H1 (cell line): ENCODE measurements around the gene ZNF346. TPM values are rescaled to one million over a fixed set of nuclear protein-coding genes. Genes with fewer than 3 reads are reported as not detected.

Experiments used
- CTCF ChIA-PET: fragments of 300-600 bp; sonication (Branson Sonifier 250); formaldehyde crosslinking; loops from one replicate; lab custom pipeline; 2021; ENCODE audit not compliant: partially characterized antibody; lab: Charles Lee
- POLR2A ChIA-PET: fragments of 300-600 bp; sonication (Branson Sonifier 250); formaldehyde crosslinking; loops from one replicate; lab custom pipeline; 2021; ENCODE audit warnings: inconsistent platforms; ENCODE audit not compliant: partially characterized antibody; lab: Charles Lee
- DNase-seq, 2 experiments: peaks; one replicate each; pipeline versions ENCODE4 v3.0.0 to v3.0.0-alpha.2; 2010 to 2022; ENCODE audit warnings: low spot score in 2 of 2, low read depth in 1 of 2, mixed read lengths in 1 of 2
- FAIRE-seq: peaks from 2 replicates; lab custom pipeline; 2011; peaks lifted over from hg19 to GRCh38; lab: Jason Lieb, UNC
- H2AFZ ChIP-seq: 2 replicates; pipeline ENCODE4 v1.8.1; 2012; ENCODE audit warnings: low read length, inconsistent platforms
- H2AK5ac ChIP-seq: 2 replicates; pipeline ENCODE4 v1.6.1; 2013; ENCODE audit warnings: low read depth, low read length
- H2BK120ac ChIP-seq: replicated peaks from 2 replicates; pipeline ENCODE3; 2013; ENCODE audit warnings: low read depth, low read length, inconsistent platforms
- H2BK12ac ChIP-seq: 2 replicates; pipeline ENCODE4 v1.6.1; 2013; ENCODE audit warnings: low read depth, low read length
- H2BK15ac ChIP-seq: 2 replicates; pipeline ENCODE4 v1.6.1; 2013; ENCODE audit warnings: low read length
- H2BK20ac ChIP-seq: 2 replicates; pipeline ENCODE4 v1.6.1; 2013; ENCODE audit warnings: low read length
- H2BK5ac ChIP-seq: 2 replicates; pipeline ENCODE4 v1.6.1; 2013; ENCODE audit warnings: low read depth, low read length
- H3K14ac ChIP-seq: 2 replicates; pipeline ENCODE4 v1.6.1; 2013; ENCODE audit warnings: inconsistent platforms; ENCODE audit not compliant: insufficient read length
- H3K18ac ChIP-seq: 2 replicates; pipeline ENCODE4 v1.6.1; 2013; ENCODE audit warnings: low read length; ENCODE audit errors: extremely low read depth
- H3K23ac ChIP-seq: 2 replicates; pipeline ENCODE4 v1.6.1; 2013; ENCODE audit warnings: inconsistent platforms; ENCODE audit not compliant: insufficient read length
- H3K23me2 ChIP-seq: 2 replicates; pipeline ENCODE4 v1.6.1; 2013; ENCODE audit warnings: low read depth, low read length
- H3K27ac ChIP-seq: 2 replicates; pipeline ENCODE4 v1.6.1; 2011; ENCODE audit warnings: low read depth, low read length, inconsistent platforms
- H3K27me3 ChIP-seq, 4 experiments: replicated peaks in 1 of 4; 1 replicate in 1 of 4; 2 replicates in 3 of 4; pipeline versions ENCODE4 v1.6.1 to v1.8.1; 2011 to 2013; ENCODE audit warnings: low read length in 3 of 4, mild to moderate bottlenecking in 3 of 4, inconsistent platforms in 2 of 4, mixed read lengths in 2 of 4, moderate library complexity in 1 of 4; ENCODE audit not compliant: control insufficient read depth in 3 of 4, insufficient read depth in 3 of 4; ENCODE audit errors: extremely low read depth in 1 of 4
- H3K36me3 ChIP-seq, 4 experiments: 2 replicates each; pipeline versions ENCODE4 v1.6.1 to v1.8.1; 2011 to 2013; ENCODE audit warnings: mild to moderate bottlenecking in 4 of 4, low read length in 3 of 4, moderate library complexity in 2 of 4, control low read depth in 1 of 4, inconsistent platforms in 1 of 4; ENCODE audit not compliant: insufficient read depth in 4 of 4, control insufficient read depth in 2 of 4
- H3K4ac ChIP-seq: replicated peaks from 2 replicates; pipeline ENCODE3; 2013; ENCODE audit warnings: low read length, low read depth, mixed read lengths, inconsistent platforms; ENCODE audit not compliant: insufficient read length
- H3K4me1 ChIP-seq, 4 experiments: replicated peaks in 1 of 4; 1 replicate in 1 of 4; 2 replicates in 3 of 4; pipeline versions ENCODE4 v1.6.1 to v1.8.1; 2011 to 2013; ENCODE audit warnings: low read length in 3 of 4, inconsistent platforms in 2 of 4, mixed read lengths in 1 of 4; ENCODE audit not compliant: insufficient read depth in 4 of 4, control insufficient read depth in 3 of 4
- H3K4me2 ChIP-seq, 2 experiments: 2 replicates each; pipeline versions ENCODE4 v1.6.1 to v1.8.1; 2011 to 2013; ENCODE audit warnings: low read depth in 2 of 2, low read length in 2 of 2, control low read depth in 1 of 2, inconsistent platforms in 1 of 2, mild to moderate bottlenecking in 1 of 2; ENCODE audit not compliant: insufficient read depth in 1 of 2
- H3K4me3 ChIP-seq, 4 experiments: fragments of 200-600, 300-600 bp in 1 of 4; sonication (generic), shearing (Covaris generic), sonication (Bioruptor Twin) in 1 of 4; 2 replicates each; pipeline versions ENCODE4 v1.5.1 to v1.8.1; 2011 to 2016; ENCODE audit warnings: low read length in 4 of 4, low read depth in 3 of 4, control low read depth in 2 of 4, inconsistent platforms in 2 of 4, mild to moderate bottlenecking in 2 of 4, mixed read lengths in 1 of 4, moderate library complexity in 1 of 4; ENCODE audit not compliant: insufficient read depth in 2 of 4; ENCODE audit errors: extremely low read depth in 1 of 4
- H3K56ac ChIP-seq: replicated peaks from 2 replicates; pipeline ENCODE3; 2013; ENCODE audit warnings: low read depth, mild to moderate bottlenecking, mixed read lengths, low read length, inconsistent platforms; ENCODE audit not compliant: insufficient read length
- H3K79me1 ChIP-seq: 2 replicates; pipeline ENCODE4 v1.6.1; 2013; ENCODE audit warnings: low read depth, low read length, control low read depth
- H3K79me2 ChIP-seq, 2 experiments: 2 replicates each; pipeline versions ENCODE4 v1.6.1 to v1.8.1; 2012 to 2013; ENCODE audit warnings: low read length in 2 of 2, mild to moderate bottlenecking in 2 of 2, inconsistent platforms in 1 of 2; ENCODE audit not compliant: insufficient read depth in 2 of 2, control insufficient read depth in 1 of 2
- H3K9ac ChIP-seq, 4 experiments: replicated peaks in 1 of 4; 1 replicate in 1 of 4; 2 replicates in 3 of 4; pipeline versions ENCODE4 v1.6.1 to v1.8.1; 2011 to 2013; ENCODE audit warnings: low read depth in 3 of 4, low read length in 3 of 4, control low read depth in 2 of 4, mild to moderate bottlenecking in 2 of 4, moderate library complexity in 2 of 4, inconsistent platforms in 1 of 4; ENCODE audit errors: extremely low read depth in 1 of 4
- H3K9me3 ChIP-seq, 2 experiments: 2 replicates each; pipeline versions ENCODE4 v1.6.1 to v1.8.1; 2012 to 2013; ENCODE audit warnings: mild to moderate bottlenecking in 2 of 2, moderate library complexity in 2 of 2, control low read depth in 1 of 2, inconsistent platforms in 1 of 2, low read depth in 1 of 2, low read length in 1 of 2, mixed read lengths in 1 of 2; ENCODE audit not compliant: insufficient read depth in 2 of 2
- H4K20me1 ChIP-seq, 2 experiments: replicated peaks in 1 of 2; 2 replicates each; pipeline versions ENCODE3 to v1.8.1; 2011 to 2013; ENCODE audit warnings: inconsistent platforms in 2 of 2, low read length in 2 of 2, mild to moderate bottlenecking in 1 of 2; ENCODE audit not compliant: insufficient read depth in 2 of 2, control insufficient read depth in 1 of 2
- H4K5ac ChIP-seq: 2 replicates; pipeline ENCODE4 v1.6.1; 2013; ENCODE audit warnings: low read length, low read depth, mixed read lengths, inconsistent platforms; ENCODE audit not compliant: insufficient read length
- H4K8ac ChIP-seq: 2 replicates; pipeline ENCODE4 v1.8.0; 2013; ENCODE audit warnings: mild to moderate bottlenecking, moderate library complexity, low read length, inconsistent platforms; ENCODE audit not compliant: insufficient read depth; ENCODE audit errors: extremely low read depth
- H4K91ac ChIP-seq: replicated peaks from 2 replicates; pipeline ENCODE3; 2013; ENCODE audit warnings: low read length, mixed read lengths, inconsistent platforms; ENCODE audit not compliant: insufficient read length
- ASH2L ChIP-seq: fragments of 200-600, 300-600 bp; sonication (generic); IDR thresholded peaks from one replicate; pipeline ENCODE4 v1.7.1; 2017; ENCODE audit warnings: low read length
- CHD2 ChIP-seq: IDR thresholded peaks from 2 replicates; pipeline ENCODE4 v1.6.1; 2012; ENCODE audit warnings: low read length, improper control_type of control experiment
- CREB1 ChIP-seq: IDR thresholded peaks from 2 replicates; pipeline ENCODE4 v1.6.1; 2012; ENCODE audit warnings: inconsistent platforms
- SIRT6 ChIP-seq: IDR thresholded peaks from one replicate; pipeline ENCODE4 v1.7.1; 2012; ENCODE audit warnings: low read length, inconsistent platforms
- SP1 ChIP-seq: IDR thresholded peaks from 2 replicates; pipeline ENCODE4 v1.6.1; 2011; ENCODE audit warnings: low read depth, low read length
- TEAD4 ChIP-seq: IDR thresholded peaks from 2 replicates; pipeline ENCODE4 v1.6.1; 2012; ENCODE audit warnings: low read depth, low read length, inconsistent platforms, mixed read lengths
- WGBS, 2 experiments: shearing (Covaris generic) in 1 of 2; methylation state at CpG; one replicate each; pipeline versions ENCODE4 v1.1.6 to v1.1.7; 2013 to 2015; ENCODE audit warnings: low lambda C conversion rate in 2 of 2, mixed read lengths in 2 of 2, inconsistent platforms in 1 of 2, low coverage in 1 of 2, missing lambda C conversion rate in 1 of 2; ENCODE audit not compliant: insufficient replicate concordance in 2 of 2, insufficient coverage in 1 of 2, insufficient read length in 1 of 2; ENCODE audit errors: extremely low coverage in 1 of 2, missing lambda C conversion rate in 1 of 2; 5-methylcytosine and 5-hydroxymethylcytosine counted together
- polyA plus RNA-seq, 7 experiments: library from polyadenylated mRNA; depleted of rRNA in 3 of 7; stranded (reverse) in 5 of 7; unstranded in 2 of 7; fragments of >200 nt in 5 of 7; fragments of 200-250 nt in 2 of 7; gene quantifications; 1 replicate in 5 of 7; 2 replicates in 1 of 7; 4 replicates in 1 of 7; pipeline versions ENCODE4 v1.2.1 to v1.2.3, GENCODE V29; 2011 to 2013; ENCODE audit warnings: missing spikeins in 2 of 7, mixed read lengths in 2 of 7
- total RNA-seq: library from RNA; stranded (reverse); fragmentation: NEBNext Ultra II Directional; extraction: Animal tissue kit (Norgen Biotek cat#: 25700); gene quantifications from 2 replicates; pipeline ENCODE4 v1.2.1, GENCODE V29; 2021

ZNF346 gene
- total and polyA plus RNA-seq, 2 of the 8 experiments (the other 6 are each of a cell fraction or from before 2014, with no cell fraction given): 19.9 to 20.8 TPM

- Histone ChIP-seq H3K4ac (no peak overlapping the region), H3K23ac (no peak overlapping the region), H3K9ac (no peak overlapping the region), H3K27me3 (no peaks in the 10 kb centered on the region), H3K23me2 (0 out of 2 replicates have a peak, but pooled peaks cover 2% of the 10 kb centered on the region), H2AK5ac (no peak overlapping the region), H2BK20ac (no peak overlapping the region), H3K14ac (no peak overlapping the region), H4K20me1 (peaks cover 0 to 3% of the 10 kb centered on the region in 2 experiments), H3K79me2 (peaks cover 15 to 20% of the 10 kb centered on the region in 2 experiments), H4K91ac (no peak overlapping the region), H3K18ac (no peak overlapping the region), H3K79me1 (peaks cover 6% of the 10 kb centered on the region), H2BK15ac (no peak overlapping the region), H2BK120ac (no peak overlapping the region), H2BK5ac (no peak overlapping the region), H3K4me1 (peaks cover 0 to 3% (median 2%) of the 10 kb centered on the region in 4 experiments; a peak in 4 of 7 replicates), H2BK12ac (no peak overlapping the region)
- DNase-seq: no peak
- 72% methylated on average over 2 of the region's 2 CpGs; no CpG with 5 or more reads in 1 of the 2 experiments for WGBS, 2 experiments
- TF ChIP-seq CHD2 (no peak), ASH2L (no peak), CREB1 (no peak), TEAD4 (no peak), SIRT6 (no peak), SP1 (no peak)
- TF ChIP-seq, all 59 proteins: peak for 0
- CTCF ChIA-PET: interaction anchor here (1.0 to 1.3 kb wide), 2 partner anchors 13 to 331 kb away, joined by 3 to 4 read pairs; partner anchors contain the start of gene ZNF346
- Histone ChIP-seq H3K4me2 (no peak overlapping the region), H2AFZ (no peak overlapping the region), H4K8ac (no peak overlapping the region), H3K56ac (no peak overlapping the region), H4K5ac (no peak overlapping the region), H3K36me3 (no peaks in the 10 kb centered on the region), H3K4me3 (no peak overlapping the region), H3K27ac (no peak overlapping the region), H3K9me3 (no peaks in the 10 kb centered on the region)
- POLR2A ChIA-PET: interaction anchor here (1.1 to 1.5 kb wide), 2 partner anchors 11 to 65 kb away, joined by 3 to 4 read pairs; no protein-coding TSS in a partner anchor
- no peak for FAIRE-seq
Observed at GRCh38 chr5:177008716-177009115, 13.8 kb upstream of the ZNF346 start.
